GM12892 (cell line): ENCODE results near the gene VGF.

ENCODE experiments used
- POLR2A ChIP-seq: IDR thresholded peaks from 2 replicates; pipeline ENCODE4 v1.6.1; 2011; ENCODE audit warnings: low read depth, low read length, control low read depth
- POLR2AphosphoS5 ChIP-seq: IDR thresholded peaks from 2 replicates; pipeline ENCODE4 v1.6.1; 2011; ENCODE audit warnings: low read depth, low read length, control low read depth

DNA sequence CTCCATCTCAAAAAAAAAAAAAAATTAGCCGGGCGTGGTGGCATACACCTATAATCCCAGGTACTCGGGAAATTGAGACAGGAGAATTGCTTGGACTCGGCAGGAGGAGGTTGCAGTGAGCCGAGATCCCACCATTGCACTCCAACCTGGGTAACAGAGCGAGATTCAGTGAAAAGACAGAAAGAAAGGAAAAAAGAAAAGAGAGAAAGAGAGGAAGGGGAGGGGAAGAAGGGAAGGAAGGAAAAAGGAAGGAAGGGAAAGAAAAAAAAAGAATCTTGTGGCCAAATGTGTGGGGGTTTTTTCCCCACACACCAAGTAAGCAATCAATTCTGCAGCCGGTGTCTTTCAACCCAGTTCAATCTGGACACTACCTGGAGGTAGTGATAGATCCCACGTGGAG lies 23.7 kb upstream of the VGF start:
- TF ChIP-seq POLR2AphosphoS5, result no peak
- no peak for TF ChIP-seq POLR2A
